Bronchial epithelial cell (primary cell): Measurements from ENCODE around the gene TMED6. TPM values are rescaled to one million over a fixed set of nuclear protein-coding genes. Genes with fewer than 3 reads are reported as not detected.

Experiments
- DNase-seq: peaks from one replicate; pipeline ENCODE4 v3.0.0-alpha.2; 2010; ENCODE audit warnings: low read depth
- FAIRE-seq: peaks from 2 replicates; lab custom pipeline; 2011; peaks lifted over from hg19 to GRCh38; lab: Jason Lieb, UNC
- H3K27me3 ChIP-seq: 2 replicates; pipeline ENCODE4 v1.5.1; 2011; ENCODE audit warnings: low read length; ENCODE audit not compliant: control insufficient read depth, insufficient read depth
- H3K36me3 ChIP-seq: 2 replicates; pipeline ENCODE4 v1.5.1; 2011; ENCODE audit warnings: low read length; ENCODE audit not compliant: control insufficient read depth, insufficient read depth
- H3K4me3 ChIP-seq: 2 replicates; pipeline ENCODE4 v1.5.1; 2011; ENCODE audit warnings: mild to moderate bottlenecking, low read depth, low read length, control low read depth
- total RNA-seq: library from RNA; depleted of rRNA; stranded (reverse); fragments of >200 nt; gene quantifications from 2 replicates; pipeline ENCODE4 v1.2.1, GENCODE V29; 2014
- TF ChIP-seq, protein P1 (sequence below): IDR thresholded peaks from 2 replicates; pipeline ENCODE4 v1.5.1; 2011; ENCODE audit warnings: mild to moderate bottlenecking, moderate library complexity, low read length, control low read depth, inconsistent platforms; ENCODE audit not compliant: insufficient read depth, severe bottlenecking

Gene TMED6
- total RNA-seq, 1 donor from 2014 or later = not detected

DNA sequence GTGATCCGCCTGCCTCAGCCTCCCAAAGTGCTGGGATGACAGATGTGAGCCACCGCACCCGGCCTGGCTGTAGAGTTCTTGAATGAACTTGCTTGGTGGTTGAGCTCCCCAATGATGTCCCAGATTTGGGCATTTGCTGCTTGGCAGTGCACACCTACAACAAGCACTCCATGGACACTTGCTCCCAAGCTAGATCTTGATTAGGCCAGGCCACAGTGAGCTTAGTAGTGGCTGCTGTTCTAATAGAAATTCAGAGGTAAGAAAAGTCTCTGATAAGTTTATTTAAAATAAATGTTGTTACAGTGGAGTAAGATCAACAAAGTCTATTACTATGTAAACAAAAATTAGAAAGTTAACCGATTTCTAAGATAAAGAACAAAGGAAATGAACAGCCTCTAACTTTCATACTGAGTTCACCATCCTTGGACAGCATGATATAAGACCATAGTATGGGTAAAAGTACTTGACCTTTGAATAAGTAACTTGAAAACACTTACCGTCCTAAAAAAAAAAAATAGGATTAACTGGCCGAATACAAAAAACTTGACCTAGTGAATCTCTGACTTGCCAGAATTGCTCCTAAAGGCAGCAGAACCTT is 951 bp downstream of the TMED6 start:
- Histone ChIP-seq H3K36me3 (peaks cover 2% of the 10 kb centered on the region), H3K27me3 (no peaks in the 10 kb centered on the region)
- FAIRE-seq = no peak

DNA sequence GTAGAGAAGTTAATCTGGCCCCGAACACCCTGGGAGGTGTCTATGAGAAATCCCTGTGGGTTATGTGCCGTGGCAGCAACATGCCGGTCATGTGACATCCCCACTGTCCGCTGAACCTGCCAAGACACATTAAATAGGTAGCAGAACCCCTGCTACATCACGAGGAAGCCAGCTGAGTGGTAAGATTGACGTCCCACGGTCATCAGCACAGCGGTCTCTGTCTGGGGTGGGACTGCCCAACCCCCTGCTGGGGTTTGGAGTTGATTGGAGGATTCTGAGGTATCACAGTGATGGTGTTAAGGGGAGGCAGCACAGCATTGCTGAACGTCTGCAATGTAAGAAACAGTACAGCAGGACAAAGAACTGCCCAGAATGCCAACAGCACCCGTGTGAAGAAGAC is 2.0 kb downstream of the TMED6 start:
- Histone ChIP-seq H3K4me3 (no peak overlapping the region), H3K36me3 (peaks cover 2% of the 10 kb centered on the region), H3K27me3 (no peaks in the 10 kb centered on the region)
- DNase-seq = no peak
- FAIRE-seq = no peak
- TF ChIP-seq, protein P1, sequence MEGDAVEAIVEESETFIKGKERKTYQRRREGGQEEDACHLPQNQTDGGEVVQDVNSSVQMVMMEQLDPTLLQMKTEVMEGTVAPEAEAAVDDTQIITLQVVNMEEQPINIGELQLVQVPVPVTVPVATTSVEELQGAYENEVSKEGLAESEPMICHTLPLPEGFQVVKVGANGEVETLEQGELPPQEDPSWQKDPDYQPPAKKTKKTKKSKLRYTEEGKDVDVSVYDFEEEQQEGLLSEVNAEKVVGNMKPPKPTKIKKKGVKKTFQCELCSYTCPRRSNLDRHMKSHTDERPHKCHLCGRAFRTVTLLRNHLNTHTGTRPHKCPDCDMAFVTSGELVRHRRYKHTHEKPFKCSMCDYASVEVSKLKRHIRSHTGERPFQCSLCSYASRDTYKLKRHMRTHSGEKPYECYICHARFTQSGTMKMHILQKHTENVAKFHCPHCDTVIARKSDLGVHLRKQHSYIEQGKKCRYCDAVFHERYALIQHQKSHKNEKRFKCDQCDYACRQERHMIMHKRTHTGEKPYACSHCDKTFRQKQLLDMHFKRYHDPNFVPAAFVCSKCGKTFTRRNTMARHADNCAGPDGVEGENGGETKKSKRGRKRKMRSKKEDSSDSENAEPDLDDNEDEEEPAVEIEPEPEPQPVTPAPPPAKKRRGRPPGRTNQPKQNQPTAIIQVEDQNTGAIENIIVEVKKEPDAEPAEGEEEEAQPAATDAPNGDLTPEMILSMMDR = no peak

More for the DNA sequence above, 951 bp downstream of the TMED6 start:
- TF ChIP-seq, protein P1 = no peak
- DNase-seq = no peak
- no peak overlapping the region for H3K4me3 ChIP-seq

- FAIRE-seq = no peak
- no peak for DNase-seq
- Histone ChIP-seq H3K36me3 (peaks cover 2% of the 10 kb centered on the region), H3K4me3 (no peak overlapping the region), H3K27me3 (no peaks in the 10 kb centered on the region)
- TF ChIP-seq, protein P1 = no peak
Observed at GRCh38 chr16:69348222-69348621, 3.4 kb downstream of the TMED6 start.

DNA sequence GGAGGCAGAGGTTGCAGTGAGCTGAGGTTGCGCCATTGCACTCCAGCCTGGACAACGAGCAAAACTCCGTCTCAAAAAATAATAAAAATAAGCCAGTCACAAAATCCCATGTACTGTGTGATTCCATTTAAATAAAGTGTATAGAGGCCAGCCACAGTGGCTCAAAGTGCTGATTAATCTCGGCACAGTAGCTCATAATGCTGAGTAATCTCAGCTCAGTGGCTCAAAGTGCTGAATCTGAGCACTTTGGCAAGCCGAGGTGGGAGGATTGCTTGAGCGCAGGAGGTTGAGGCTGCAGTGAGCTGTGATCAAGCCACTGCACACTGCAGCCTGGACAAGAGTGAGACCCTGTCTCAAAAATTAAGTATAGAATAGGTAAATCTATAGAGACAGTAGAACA is 4.9 kb downstream of the TMED6 start:
- Histone ChIP-seq H3K4me3 (no peak overlapping the region), H3K36me3 (peaks cover 2% of the 10 kb centered on the region), H3K27me3 (no peaks in the 10 kb centered on the region)
- TF ChIP-seq, protein P1 = no peak
- FAIRE-seq (no peak), DNase-seq (no peak)

DNA sequence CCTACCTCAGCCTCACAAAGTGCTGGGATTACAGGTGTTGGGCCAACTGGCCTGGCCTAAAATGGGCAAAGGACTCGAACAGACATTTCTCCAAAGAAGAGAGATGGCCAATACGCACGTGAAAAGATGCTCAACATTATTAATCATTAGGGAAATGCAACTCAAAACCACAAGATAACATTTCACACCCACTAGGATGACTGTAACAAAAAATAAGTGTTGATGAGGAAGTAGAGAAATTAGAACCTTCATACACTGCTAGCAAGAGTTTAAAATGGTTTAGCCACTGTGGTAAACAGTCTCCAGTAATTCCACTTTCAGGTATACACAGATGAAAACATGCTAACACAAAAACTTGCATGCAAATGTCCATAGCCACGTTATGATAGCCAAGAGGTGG is 5.7 kb downstream of the TMED6 start:
- TF ChIP-seq, protein P1 = no peak
- H3K36me3 ChIP-seq = peaks cover 8% of the 10 kb centered on the region

DNA sequence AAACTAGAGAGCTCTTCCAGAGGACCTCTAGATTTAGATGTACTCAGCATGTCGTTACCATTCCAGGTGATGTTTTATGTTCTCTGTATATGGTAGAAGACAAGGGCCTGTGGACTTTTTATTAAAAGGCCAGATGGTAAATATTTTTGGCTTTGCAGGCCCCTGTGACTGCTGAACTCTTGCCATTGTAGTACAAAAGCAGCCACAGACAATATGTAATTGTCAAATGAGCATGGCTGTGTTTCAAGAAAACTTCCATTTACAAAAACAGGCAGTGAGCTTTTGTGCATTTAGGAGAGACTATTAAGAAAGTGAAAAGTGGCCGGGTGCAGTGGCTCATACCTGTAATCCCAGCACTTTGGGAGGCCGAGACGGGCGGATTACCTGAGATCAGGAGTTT is 7.4 kb downstream of the TMED6 start:
- H3K27me3 ChIP-seq = no peaks in the 10 kb centered on the region
- H3K36me3 ChIP-seq = peaks cover 8% of the 10 kb centered on the region
- no peak overlapping the region for H3K4me3 ChIP-seq
- no peak for DNase-seq
- TF ChIP-seq, protein P1 = no peak
- no peak for FAIRE-seq

More for the DNA sequence above, 5.7 kb downstream of the TMED6 start:
- Histone ChIP-seq H3K27me3 (no peaks in the 10 kb centered on the region), H3K4me3 (no peak overlapping the region)
- FAIRE-seq = no peak
- no peak for DNase-seq
